HepG2 (cell line): Measurements from ENCODE around the gene CPSF7. TPM values are rescaled to one million over a fixed set of nuclear protein-coding genes. Genes with fewer than 3 reads are reported as not detected.

Source experiments
- CCAR2 ChIP-seq: fragments of 200-400 bp; formaldehyde crosslinking; optimal IDR thresholded peaks from 2 replicates; pipeline ENCODE3; 2018; ENCODE audit warnings: low read depth, mild to moderate bottlenecking, low read length, moderate library complexity
- FOSL2 ChIP-seq: sonication (generic); formaldehyde crosslinking; IDR thresholded peaks from 2 replicates; pipeline ENCODE4 v1.4.0; 2020; ENCODE audit warnings: missing genetic modification reagents
- FOXA1 ChIP-seq, 2 experiments: fragments of 450-650 bp in 1 of 2; sonication (generic) in 1 of 2; formaldehyde crosslinking in 1 of 2; IDR thresholded peaks; 2 replicates each; pipeline versions ENCODE4 v1.4.0 to v1.6.1; 2016 to 2020; ENCODE audit warnings: missing genetic modification reagents in 1 of 2
- HOXA3 ChIP-seq: sonication (generic); formaldehyde crosslinking; IDR thresholded peaks from 2 replicates; pipeline ENCODE4 v1.5.0; 2020; ENCODE audit warnings: missing genetic modification reagents
- KLF12 ChIP-seq: sonication (generic); formaldehyde crosslinking; IDR thresholded peaks from 2 replicates; pipeline ENCODE4 v1.4.0; 2020; ENCODE audit warnings: missing genetic modification reagents, borderline replicate concordance
- MTF1 ChIP-seq: sonication (generic); formaldehyde crosslinking; IDR thresholded peaks from 2 replicates; pipeline ENCODE4 v1.5.0; 2020; ENCODE audit warnings: missing genetic modification reagents
- NFKBIZ ChIP-seq: IDR thresholded peaks from 2 replicates; pipeline ENCODE4 v1.6.1; 2018; ENCODE audit warnings: missing genetic modification reagents, missing compliant biosample characterization
- PLSCR1 ChIP-seq: sonication (generic); formaldehyde crosslinking; IDR thresholded peaks from 2 replicates; pipeline ENCODE4 v1.5.0; 2020; ENCODE audit warnings: missing genetic modification reagents, mild to moderate bottlenecking, borderline replicate concordance
- ZBTB38 ChIP-seq: sonication (generic); formaldehyde crosslinking; IDR thresholded peaks from 2 replicates; pipeline ENCODE4 v1.5.1; 2020; ENCODE audit warnings: mild to moderate bottlenecking, missing genetic modification reagents
- ZBTB8A ChIP-seq: sonication (generic); formaldehyde crosslinking; IDR thresholded peaks from 2 replicates; pipeline ENCODE4 v1.4.0; 2020; ENCODE audit warnings: mild to moderate bottlenecking, low read depth, missing genetic modification reagents, borderline replicate concordance
- ZIK1 ChIP-seq: sonication (generic); formaldehyde crosslinking; IDR thresholded peaks from 2 replicates; pipeline ENCODE4 v1.5.0; 2020; ENCODE audit warnings: mild to moderate bottlenecking, low read depth, missing genetic modification reagents, borderline replicate concordance
- ZNF234 ChIP-seq: sonication (generic); formaldehyde crosslinking; conservative IDR thresholded peaks from 2 replicates; pipeline ENCODE4 v1.5.1; 2020; ENCODE audit warnings: mild to moderate bottlenecking, missing genetic modification reagents
- ZNF709 ChIP-seq: sonication (generic); formaldehyde crosslinking; IDR thresholded peaks from 2 replicates; pipeline ENCODE4 v1.5.0; 2020; ENCODE audit warnings: mild to moderate bottlenecking, missing genetic modification reagents
- ZNF800 ChIP-seq: sonication (generic); formaldehyde crosslinking; IDR thresholded peaks from 2 replicates; pipeline ENCODE4 v1.4.0; 2020; ENCODE audit warnings: missing genetic modification reagents
- ZNF850 ChIP-seq: sonication (generic); formaldehyde crosslinking; conservative IDR thresholded peaks from 2 replicates; pipeline ENCODE4 v1.9.0; 2021; ENCODE audit warnings: mild to moderate bottlenecking, missing genetic modification reagents
- polyA plus RNA-seq, 8 experiments: library from polyadenylated mRNA; depleted of rRNA in 3 of 8; stranded (reverse) in 7 of 8; unstranded in 1 of 8; fragments of >200 nt; fragmentation: Illumina TruSeq in 4 of 8; extraction: Trizol in 4 of 8; gene quantifications; 2 replicates each; pipeline versions ENCODE4 v1.2.1 to v1.2.3, GENCODE V29; 2011 to 2016; ENCODE audit warnings: low read depth in 4 of 8, missing spikeins in 1 of 8, mixed read lengths in 1 of 8; ENCODE audit not compliant: insufficient read depth in 1 of 8
- total RNA-seq, 5 experiments: library from RNA; depleted of rRNA; stranded (reverse); fragments of >200 nt; fragmentation: Illumina TruSeq; extraction: Trizol; gene quantifications; 2 replicates each; pipeline ENCODE4 v1.2.3, GENCODE V29; 2016; ENCODE audit warnings: low read depth in 1 of 5
- TF ChIP-seq, protein P1 (sequence below): sonication (generic); formaldehyde crosslinking; IDR thresholded peaks from 2 replicates; pipeline ENCODE4 v1.4.0; 2020; ENCODE audit warnings: low read depth, missing genetic modification reagents
- TF ChIP-seq, protein P2 (sequence below): IDR thresholded peaks from 2 replicates; pipeline ENCODE4 v1.6.1; 2016; ENCODE audit warnings: missing genetic modification reagents, missing compliant biosample characterization
- TF ChIP-seq, protein P3 (sequence below): sonication (generic); formaldehyde crosslinking; IDR thresholded peaks from 2 replicates; pipeline ENCODE4 v1.8.1; 2023; ENCODE audit warnings: mild to moderate bottlenecking, moderate library complexity, missing genetic modification reagents

Gene CPSF7
- total and polyA plus RNA-seq, 2 of the 13 experiments (the other 11 are each of a cell fraction or from before 2014, with no cell fraction given): 34.1 to 36.8 TPM

DNA sequence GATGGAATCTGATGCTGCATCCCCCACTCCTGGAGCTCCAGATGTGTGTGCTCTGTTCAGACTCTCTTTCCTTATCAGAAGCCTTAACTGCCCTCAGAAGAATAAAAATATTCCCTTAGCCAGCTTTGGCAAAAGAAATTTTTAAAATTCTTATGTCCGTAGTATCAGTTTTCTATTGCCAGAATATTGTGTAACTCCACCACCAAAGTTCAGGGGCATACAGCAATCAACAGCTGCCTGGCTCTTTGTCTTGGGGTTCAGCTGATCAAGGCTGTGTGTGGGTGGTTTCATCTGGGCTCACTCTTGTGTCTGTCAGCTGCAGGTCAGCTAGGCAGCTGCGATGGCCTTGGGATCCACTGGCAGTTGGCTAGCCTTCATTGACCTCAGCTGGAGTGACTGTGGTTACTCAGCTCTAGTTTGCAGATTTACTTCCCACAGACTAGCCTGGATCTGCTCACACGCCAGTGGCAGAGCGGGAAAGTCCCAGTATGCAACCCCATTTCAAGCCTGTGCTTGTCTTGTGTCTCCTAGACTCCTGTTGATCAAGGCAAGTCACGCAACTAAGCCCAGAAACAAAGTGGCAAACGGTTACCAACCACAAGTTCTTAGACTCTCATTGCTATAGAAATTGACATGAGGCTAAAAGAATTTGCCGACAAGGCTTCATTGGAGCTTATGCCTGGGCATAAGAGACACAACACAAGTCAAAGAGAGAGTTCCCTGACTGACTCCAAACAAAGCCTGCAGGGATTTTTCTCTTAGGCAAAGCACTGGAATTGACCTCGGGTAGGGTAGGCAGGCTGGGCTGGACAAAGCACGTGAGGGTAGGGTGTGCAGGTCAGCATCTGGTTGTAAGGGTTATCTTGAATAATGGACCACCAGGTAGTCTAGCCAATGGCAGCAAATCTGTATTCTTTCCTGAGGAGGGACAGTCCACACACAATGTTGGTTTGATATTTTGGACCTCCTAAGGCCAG, 60.1 kb downstream of the CPSF7 start (continued):
- TF ChIP-seq ZNF234 (CRISPR knock-in tag) (no peak), ZNF850 (CRISPR knock-in tag) (0 out of 2 replicates have a peak, but pooled peaks have one; percentile 34), FOXA1 (IDR thresholded peaks at IDR 0.05) (no peak), FOXA1 (CRISPR knock-in tag; IDR thresholded peaks at IDR 0.05) (no peak; the same call in none of the 2 replicates), NFKBIZ (no peak), HOXA3 (peak; percentile 57; the same call in 1 of the 2 replicates), ZIK1 (no peak), ZBTB8A (CRISPR knock-in tag) (no peak), ZBTB38 (CRISPR knock-in tag) (peak; percentile 98), ZNF800 (CRISPR knock-in tag) (peak; percentile 59; the same call in 1 of the 2 replicates), CCAR2 (no peak), MTF1 (CRISPR knock-in tag) (no peak), FOSL2 (CRISPR knock-in tag) (peak; percentile 63), KLF12 (peak; percentile 51; the same call in 1 of the 2 replicates), PLSCR1 (CRISPR knock-in tag) (no peak), ZNF709 (CRISPR knock-in tag) (no peak)
- TF ChIP-seq, protein P1, sequence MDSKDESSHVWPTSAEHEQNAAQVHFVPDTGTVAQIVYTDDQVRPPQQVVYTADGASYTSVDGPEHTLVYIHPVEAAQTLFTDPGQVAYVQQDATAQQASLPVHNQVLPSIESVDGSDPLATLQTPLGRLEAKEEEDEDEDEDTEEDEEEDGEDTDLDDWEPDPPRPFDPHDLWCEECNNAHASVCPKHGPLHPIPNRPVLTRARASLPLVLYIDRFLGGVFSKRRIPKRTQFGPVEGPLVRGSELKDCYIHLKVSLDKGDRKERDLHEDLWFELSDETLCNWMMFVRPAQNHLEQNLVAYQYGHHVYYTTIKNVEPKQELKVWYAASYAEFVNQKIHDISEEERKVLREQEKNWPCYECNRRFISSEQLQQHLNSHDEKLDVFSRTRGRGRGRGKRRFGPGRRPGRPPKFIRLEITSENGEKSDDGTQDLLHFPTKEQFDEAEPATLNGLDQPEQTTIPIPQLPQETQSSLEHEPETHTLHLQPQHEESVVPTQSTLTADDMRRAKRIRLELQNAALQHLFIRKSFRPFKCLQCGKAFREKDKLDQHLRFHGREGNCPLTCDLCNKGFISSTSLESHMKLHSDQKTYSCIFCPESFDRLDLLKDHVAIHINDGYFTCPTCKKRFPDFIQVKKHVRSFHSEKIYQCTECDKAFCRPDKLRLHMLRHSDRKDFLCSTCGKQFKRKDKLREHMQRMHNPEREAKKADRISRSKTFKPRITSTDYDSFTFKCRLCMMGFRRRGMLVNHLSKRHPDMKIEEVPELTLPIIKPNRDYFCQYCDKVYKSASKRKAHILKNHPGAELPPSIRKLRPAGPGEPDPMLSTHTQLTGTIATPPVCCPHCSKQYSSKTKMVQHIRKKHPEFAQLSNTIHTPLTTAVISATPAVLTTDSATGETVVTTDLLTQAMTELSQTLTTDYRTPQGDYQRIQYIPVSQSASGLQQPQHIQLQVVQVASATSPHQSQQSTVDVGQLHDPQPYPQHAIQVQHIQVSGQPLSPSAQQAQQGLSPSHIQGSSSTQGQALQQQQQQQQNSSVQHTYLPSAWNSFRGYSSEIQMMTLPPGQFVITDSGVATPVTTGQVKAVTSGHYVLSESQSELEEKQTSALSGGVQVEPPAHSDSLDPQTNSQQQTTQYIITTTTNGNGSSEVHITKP: no peak; the same call in 1 of the 2 replicates
- TF ChIP-seq, protein P2, sequence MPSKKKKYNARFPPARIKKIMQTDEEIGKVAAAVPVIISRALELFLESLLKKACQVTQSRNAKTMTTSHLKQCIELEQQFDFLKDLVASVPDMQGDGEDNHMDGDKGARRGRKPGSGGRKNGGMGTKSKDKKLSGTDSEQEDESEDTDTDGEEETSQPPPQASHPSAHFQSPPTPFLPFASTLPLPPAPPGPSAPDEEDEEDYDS (CRISPR knock-in tag): peak; percentile 22; the same call in 1 of the 2 replicates
- TF ChIP-seq, protein P3, sequence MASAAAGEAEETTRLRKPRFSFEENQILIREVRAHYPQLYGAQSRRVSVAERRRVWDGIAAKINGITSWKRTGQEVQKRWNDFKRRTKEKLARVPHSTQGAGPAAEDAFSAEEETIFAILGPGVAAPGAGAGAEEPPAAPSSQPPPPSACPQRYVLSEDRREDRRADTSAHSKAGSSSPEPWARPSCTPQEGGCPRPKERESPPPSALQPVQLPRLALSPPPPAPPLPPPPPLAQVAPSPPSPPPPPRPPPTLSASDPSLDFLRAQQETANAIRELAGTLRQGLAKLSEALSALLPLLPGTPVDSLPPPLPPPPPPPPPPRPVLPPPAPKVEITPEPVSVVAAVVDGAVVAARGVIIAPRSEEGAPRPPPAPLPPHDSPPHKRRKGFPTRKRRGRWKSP (CRISPR knock-in tag): 0 out of 2 replicates have a peak, but pooled peaks have one; percentile 30
